GM21786 (cell line): ENCODE data around the gene ZFAND6.

Source experiments
- ATAC-seq: cut with Tn5 transposase; IDR thresholded peaks from one replicate; pipeline ENCODE4 v1.9.1; 2021; ENCODE audit not compliant: unreplicated experiment

ZFAND6 gene

GRCh38 chr15:80167936-80168335 lies 108.5 kb downstream of the ZFAND6 start:
- no peak for ATAC-seq

GRCh38 chr15:80168421-80168820 lies 108.9 kb downstream of the ZFAND6 start:
- ATAC-seq, result no peak

- no peak for ATAC-seq
Observed at GRCh38 chr15:80169768-80170357, 110.4 kb downstream of the ZFAND6 start.

- no peak for ATAC-seq
Observed at GRCh38 chr15:80170596-80170995, 111.1 kb downstream of the ZFAND6 start.

- no peak for ATAC-seq
Observed at GRCh38 chr15:80171787-80172186, 112.3 kb downstream of the ZFAND6 start.

- ATAC-seq, result no peak
Observed at GRCh38 chr15:80172401-80172800, 112.9 kb downstream of the ZFAND6 start.

GRCh38 chr15:80173022-80173759 lies 113.7 kb downstream of the ZFAND6 start:
- peak; percentile 52 for ATAC-seq

GRCh38 chr15:80174017-80174746 lies 114.7 kb downstream of the ZFAND6 start:
- ATAC-seq, result no peak

GRCh38 chr15:80175436-80175835 lies 116.0 kb downstream of the ZFAND6 start:
- ATAC-seq, result no peak

- no peak for ATAC-seq
Observed at GRCh38 chr15:80176443-80176842, 117.0 kb downstream of the ZFAND6 start.

GRCh38 chr15:80177156-80177555 lies 117.7 kb downstream of the ZFAND6 start:
- no peak for ATAC-seq

GRCh38 chr15:80179025-80179759 lies 119.7 kb downstream of the ZFAND6 start:
- ATAC-seq, result no peak

- no peak for ATAC-seq
Observed at GRCh38 chr15:80179935-80180334, 120.5 kb downstream of the ZFAND6 start.

- no peak for ATAC-seq
Observed at GRCh38 chr15:80180468-80180867, 121.0 kb downstream of the ZFAND6 start.

GRCh38 chr15:80180986-80181385 lies 121.5 kb downstream of the ZFAND6 start:
- no peak for ATAC-seq

GRCh38 chr15:80182611-80183261 lies 123.3 kb downstream of the ZFAND6 start:
- no peak for ATAC-seq

GRCh38 chr15:80183306-80183705 lies 123.8 kb downstream of the ZFAND6 start:
- ATAC-seq, result no peak

GRCh38 chr15:80183886-80184285 lies 124.4 kb downstream of the ZFAND6 start:
- no peak for ATAC-seq

- no peak for ATAC-seq
Observed at GRCh38 chr15:80184554-80184953, 125.1 kb downstream of the ZFAND6 start.

- no peak for ATAC-seq
Observed at GRCh38 chr15:80185152-80185551, 125.7 kb downstream of the ZFAND6 start.

- no peak for ATAC-seq
Observed at GRCh38 chr15:80186066-80186465, 126.6 kb downstream of the ZFAND6 start.
